Adrenal gland (tissue), 12 donors: ENCODE measurements around the gene FCER1G. TPM values are rescaled to one million over a fixed set of nuclear protein-coding genes. Genes with fewer than 3 reads are reported as not detected.

Experiments used
- DNase-seq, 7 donors: peaks; one replicate each; pipeline ENCODE4 v3.0.0-alpha.2; 2019 to 2020
- H3K27ac ChIP-seq, 5 donors: fragments of 200-600 bp; sonication (generic) in 4 of 5; 1 replicate in 3 of 5; 2 replicates in 2 of 5; pipeline versions ENCODE4 v1.5.1 to v1.8.0; 2016 to 2020; ENCODE audit warnings: mild to moderate bottlenecking in 1 of 5
- H3K27me3 ChIP-seq: fragments of 200-600 bp; 2 replicates; pipeline ENCODE4 v1.8.0; 2021
- H3K36me3 ChIP-seq, 2 donors: fragments of 200-600 bp; replicated peaks in 1 of 2; 1 replicate in 1 of 2; 2 replicates in 1 of 2; pipeline versions ENCODE4 v1.5.1 to v1.8.0; 2018 to 2022
- H3K4me1 ChIP-seq, 2 donors: fragments of 200-600 bp; replicated peaks in 1 of 2; 1 replicate in 1 of 2; 2 replicates in 1 of 2; pipeline versions ENCODE4 v1.5.1 to v1.8.0; 2018 to 2021
- H3K4me3 ChIP-seq, 4 donors: fragments of 200-600 bp; sonication (generic) in 3 of 4; one replicate each; pipeline ENCODE4 v1.5.1; 2016 to 2018
- H3K9me3 ChIP-seq, 3 donors: fragments of 200-600 bp; sonication (generic) in 1 of 3; replicated peaks in 1 of 3; 1 replicate in 2 of 3; 2 replicates in 1 of 3; pipeline versions ENCODE4 v1.5.1 to v1.8.0; 2016 to 2021
- CTCF ChIP-seq, 6 experiments: fragments of 450-650 bp in 4 of 6; fragments of 200-600 bp in 2 of 6; sonication (generic) in 1 of 6; IDR thresholded peaks; 1 replicate in 5 of 6; 2 replicates in 1 of 6; pipeline versions ENCODE4 v1.5.1 to v1.8.0; 2016 to 2021; ENCODE audit warnings: antibody characterized with exemption in 6 of 6, mild to moderate bottlenecking in 2 of 6, moderate library complexity in 1 of 6
- POLR2A ChIP-seq, 2 donors: fragments of 450-650 bp; IDR thresholded peaks; one replicate each; pipeline ENCODE4 v1.6.1; 2017; ENCODE audit warnings: antibody characterized with exemption in 2 of 2, mild to moderate bottlenecking in 2 of 2, moderate library complexity in 1 of 2
- WGBS, 4 donors: extraction: QIAGEN DNeasy Blood & Tissue Kit in 2 of 4; methylation state at CpG; one replicate each; pipeline versions ENCODE4 v1.1.5 to v1.1.7; 2013 to 2017; 5-methylcytosine and 5-hydroxymethylcytosine counted together
- intact Hi-C, 2 donors: fragments of 100-400 bp; cut with DNase I; formaldehyde crosslinking; loops; one replicate each; pipeline versions ENCODE4 v1.14.1 to v1.15.0; 2022 to 2023
- polyA plus RNA-seq, 3 donors: library from polyadenylated mRNA; stranded (reverse); fragments of 200-250 nt in 2 of 3; fragments of 350-450 nt in 1 of 3; fragmentation: Illumina TruSeq in 1 of 3; extraction: RNeasy Lipid Tissue Mini Kit (QIAGEN cat#74804) in 1 of 3; gene quantifications; one replicate each; pipeline ENCODE4 v1.2.3, GENCODE V29; 2013 to 2014
- total RNA-seq, 9 donors: library from RNA; depleted of rRNA in 4 of 9; stranded (reverse); fragments of >200 nt in 4 of 9; fragments of 120-200 nt in 1 of 9; fragmentation: NEBNext Ultra II Directional in 1 of 9; extraction: Animal tissue kit (Norgen Biotek cat#: 25700) in 1 of 9; gene quantifications; one replicate each; pipeline versions ENCODE4 v1.1.0 to v1.2.4, GENCODE V29; 2013 to 2023
- donor health status: healthy with polysubstance abuse.
- donor health status: Bipolar disorder and iron deficiency.
- donor health status: DM: yes; HTN: yes; CAD: no.
- donor health status: DM: no; HTN: no; CAD: no.
- donor health status: DM: no; HTN: no; CAD: no.
- donor health status: DM: yes; HTN: yes; CAD: no.

The FCER1G gene
- total and polyA plus RNA-seq, 12 donors, result 5.5 to 239 (median 116) TPM

GRCh38 chr1:161197560-161198193, 17.4 kb upstream of the FCER1G start:
- intact Hi-C loops, result loop anchor here (10.0 kb wide), 2 partner anchors 177 to 187 kb away; no protein-coding TSS in a partner anchor
- H3K4me3 ChIP-seq, result peak overlapping the region in 1 of 4 donors; percentile 37
- no peaks in the 10 kb centered on the region for H3K27me3 ChIP-seq
- 49 to 64% (median 57%) methylated on average over 8 to 11 of the region's 11 CpGs for WGBS, 4 donors
- H3K36me3 ChIP-seq, result no peaks in the 10 kb centered on the region
- H3K9me3 ChIP-seq, result no peaks in the 10 kb centered on the region
- H3K4me1 ChIP-seq, result peaks cover 24 to 71% of the 10 kb centered on the region in 2 donors
- TF ChIP-seq POLR2A (IDR thresholded peaks at IDR 0.05) (no peak), CTCF (IDR thresholded peaks at IDR 0.05) (no peak)
- DNase-seq, result no peak
- H3K27ac ChIP-seq, result peak overlapping the region in 4 of 5 donors; percentile 13 to 99 (median 72)

- H3K4me1 ChIP-seq, result peaks cover 31 to 71% of the 10 kb centered on the region in 2 donors
- intact Hi-C loops, result loop anchor here (10.0 kb wide), 2 partner anchors 176 to 186 kb away; no protein-coding TSS in a partner anchor
- WGBS, 4 donors, result 20 to 32% (median 31%) methylated on average over 3 to 20 of the region's 20 CpGs
Observed at GRCh38 chr1:161198194-161198896, 16.8 kb upstream of the FCER1G start.

GRCh38 chr1:161198897-161199431, 16.1 kb upstream of the FCER1G start, which contains the start of gene ADAMTS4:
ADAMTS4 (minus strand) TSS chr1:161199054; CDS start chr1:161198627, 427 bp downstream.
- H3K4me3 ChIP-seq, result peak within 1 kb of the TSS in 1 of 4 donors; percentile 37
- no peaks in the 10 kb centered on the region for H3K9me3 ChIP-seq
- peaks cover 35 to 71% of the 10 kb centered on the region in 2 donors for H3K4me1 ChIP-seq
- TF ChIP-seq POLR2A (IDR thresholded peaks at IDR 0.05) (peak; percentile 46 to 74), CTCF (IDR thresholded peaks at IDR 0.05) (no peak)
- peak in 6 of 7 donors; percentile 46 to 82 (median 64) for DNase-seq
- WGBS, 4 donors, result 59 to 69% (median 63%) methylated on average over 11 of the region's 11 CpGs
- intact Hi-C loops, result loop anchor here (10.0 kb wide), 2 partner anchors 176 to 186 kb away; no protein-coding TSS in a partner anchor
- peak within 1 kb of the TSS in 4 of 5 donors; percentile 86 to 99 (median 95) for H3K27ac ChIP-seq
- H3K36me3 ChIP-seq, result peaks cover 0 to 6% of the 10 kb centered on the region in 2 donors
- no peaks in the 10 kb centered on the region for H3K27me3 ChIP-seq

More at GRCh38 chr1:161198194-161198896, 16.8 kb upstream of the FCER1G start:
- Histone ChIP-seq H3K9me3 (no peaks in the 10 kb centered on the region), H3K4me3 (peak overlapping the region in 1 of 4 donors; percentile 37), H3K36me3 (no peaks in the 10 kb centered on the region), H3K27ac (peak overlapping the region in 4 of 5 donors; percentile 6 to 99 (median 95)), H3K27me3 (no peaks in the 10 kb centered on the region)
- DNase-seq, result peak in 4 of 7 donors; percentile 48 to 52 (median 50)
- TF ChIP-seq POLR2A (IDR thresholded peaks at IDR 0.05), result no peak
- TF ChIP-seq CTCF (IDR thresholded peaks at IDR 0.05), result peak in 1 of 6 experiments; percentile 7
